SK-N-SH (cell line): ENCODE data around the gene PAM. TPM values are rescaled to one million over a fixed set of nuclear protein-coding genes. Genes with fewer than 3 reads are reported as not detected.
"Not testable (repeated sequence)": the region's sequence is repeated elsewhere in the genome, so short reads cannot be mapped to it uniquely, and the experiment has no call there.

ENCODE experiments used
- CTCF ChIA-PET: fragments of 300-600, 350-600 bp; formaldehyde crosslinking; extraction: SDS; loops from one replicate; lab custom pipeline; 2021; lab: Yijun Ruan, JAX
- POLR2A ChIA-PET: fragments of 350-600 bp; sonication (Branson Sonifier 250); formaldehyde crosslinking; extraction: SDS; loops from one replicate; lab custom pipeline; 2020; ENCODE audit warnings: antibody characterized with exemption, inconsistent platforms; lab: Yijun Ruan, JAX
- DNase-seq: peaks from one replicate; pipeline ENCODE4 v3.0.0; 2012
- H2AFZ ChIP-seq: fragments of 200-600 bp; sonication (generic); 2 replicates; pipeline ENCODE4 v1.8.1; 2016; ENCODE audit warnings: antibody characterized with exemption, mild to moderate bottlenecking, low read depth
- H3F3A ChIP-seq: fragments of 200-600 bp; sonication (generic); replicated peaks from 2 replicates; pipeline ENCODE3; 2016; ENCODE audit warnings: antibody characterized with exemption, mild to moderate bottlenecking; ENCODE audit not compliant: insufficient read depth
- H3K27ac ChIP-seq, 2 experiments: fragments of 200-500 bp in 1 of 2; fragments of 200-600 bp in 1 of 2; sonication (Bioruptor generic) in 1 of 2; sonication (generic), shearing (Covaris generic) in 1 of 2; 2 replicates each; pipeline versions ENCODE4 v1.5.1 to v1.6.1; 2014 to 2016; ENCODE audit warnings: low read depth in 2 of 2, inconsistent platforms in 1 of 2, low read length in 1 of 2, mild to moderate bottlenecking in 1 of 2, mixed read lengths in 1 of 2
- H3K27me3 ChIP-seq: fragments of 200-600 bp; sonication (generic), shearing (Covaris generic); 2 replicates; pipeline ENCODE4 v1.6.1; 2016; ENCODE audit warnings: mixed run types; ENCODE audit not compliant: insufficient read depth
- H3K36me3 ChIP-seq, 2 experiments: fragments of 200-500 bp in 1 of 2; fragments of 200-600 bp in 1 of 2; sonication (Bioruptor generic) in 1 of 2; sonication (generic) in 1 of 2; replicated peaks in 1 of 2; 2 replicates each; pipeline versions ENCODE3 to v1.5.1; 2014 to 2016; ENCODE audit warnings: low read length in 1 of 2, mild to moderate bottlenecking in 1 of 2; ENCODE audit not compliant: insufficient read depth in 2 of 2, control insufficient read depth in 1 of 2
- H3K4me1 ChIP-seq, 2 experiments: fragments of 200-500 bp in 1 of 2; fragments of 200-600 bp in 1 of 2; sonication (Bioruptor generic) in 1 of 2; sonication (generic), shearing (Covaris generic) in 1 of 2; 2 replicates each; pipeline versions ENCODE4 v1.5.1 to v1.6.1; 2014 to 2016; ENCODE audit warnings: low read depth in 1 of 2, low read length in 1 of 2, mixed run types in 1 of 2; ENCODE audit not compliant: insufficient read depth in 2 of 2, control insufficient read depth in 1 of 2
- H3K4me2 ChIP-seq: fragments of 200-600 bp; sonication (generic), shearing (Covaris generic); 2 replicates; pipeline ENCODE4 v1.6.1; 2017; ENCODE audit warnings: mixed run types
- H3K4me3 ChIP-seq, 2 experiments: fragments of 200-500 bp in 1 of 2; fragments of 200-600 bp in 1 of 2; sonication (Bioruptor generic) in 1 of 2; sonication (generic), shearing (Covaris generic) in 1 of 2; 2 replicates each; pipeline versions ENCODE4 v1.5.1 to v1.8.1; 2014 to 2016; ENCODE audit warnings: low read depth in 2 of 2, inconsistent platforms in 1 of 2, low read length in 1 of 2, mild to moderate bottlenecking in 1 of 2, mixed read lengths in 1 of 2, moderate library complexity in 1 of 2
- H3K79me2 ChIP-seq: fragments of 200-600 bp; sonication (generic); 2 replicates; pipeline ENCODE4 v1.8.1; 2017; ENCODE audit warnings: mild to moderate bottlenecking; ENCODE audit not compliant: insufficient read depth
- H3K9ac ChIP-seq: fragments of 200-600 bp; sonication (generic); 2 replicates; pipeline ENCODE4 v1.6.1; 2017; ENCODE audit warnings: mixed run types
- H3K9me2 ChIP-seq: fragments of 200-600 bp; sonication (generic); 2 replicates; pipeline ENCODE4 v1.6.1; 2017; ENCODE audit warnings: mixed run types
- H3K9me3 ChIP-seq: fragments of 200-600 bp; sonication (generic); 2 replicates; pipeline ENCODE4 v1.6.1; 2017; ENCODE audit warnings: mixed run types, mild to moderate bottlenecking, moderate library complexity
- H4K20me1 ChIP-seq: fragments of 200-600 bp; sonication (generic); 2 replicates; pipeline ENCODE4 v1.6.1; 2017; ENCODE audit warnings: mild to moderate bottlenecking, mixed run types; ENCODE audit not compliant: insufficient read depth
- CHD2 ChIP-seq: fragments of 150-350 bp; IDR thresholded peaks from 2 replicates; pipeline ENCODE4 v1.6.1; 2018; ENCODE audit warnings: low read length; ENCODE audit not compliant: partially characterized antibody
- ELF1 ChIP-seq: IDR thresholded peaks from 2 replicates; pipeline ENCODE4 v1.4.0; 2012
- EZH2phosphoT487 ChIP-seq: fragments of 200-600 bp; sonication (generic); IDR thresholded peaks from 2 replicates; pipeline ENCODE4 v1.6.1; 2017; ENCODE audit warnings: low read depth, mixed run types, mild to moderate bottlenecking, antibody characterized with exemption, moderate library complexity, borderline replicate concordance
- FOSL2 ChIP-seq: IDR thresholded peaks from 2 replicates; pipeline ENCODE4 v1.4.0; 2012; ENCODE audit warnings: low read depth, mild to moderate bottlenecking, moderate library complexity, borderline replicate concordance
- FOXM1 ChIP-seq: IDR thresholded peaks from 2 replicates; pipeline ENCODE4 v1.4.0; 2012; ENCODE audit warnings: low read depth, mild to moderate bottlenecking
- GATA2 ChIP-seq: sonication (generic); formaldehyde crosslinking; IDR thresholded peaks from 2 replicates; pipeline ENCODE4 v1.5.0; 2020; ENCODE audit warnings: mild to moderate bottlenecking, missing genetic modification reagents
- NFIC ChIP-seq: IDR thresholded peaks from 2 replicates; pipeline ENCODE4 v1.4.0; 2012; ENCODE audit warnings: borderline replicate concordance
- POLR2AphosphoS5 ChIP-seq: IDR thresholded peaks from 2 replicates; pipeline ENCODE4 v1.6.1; 2012; ENCODE audit warnings: low read depth, low read length
- RAD21 ChIP-seq: IDR thresholded peaks from 2 replicates; pipeline ENCODE4 v1.6.1; 2012; ENCODE audit warnings: mild to moderate bottlenecking, low read length
- RCOR1 ChIP-seq: fragments of 150-350 bp; IDR thresholded peaks from 2 replicates; pipeline ENCODE4 v1.6.1; 2017; ENCODE audit warnings: antibody characterized with exemption, low read length
- SMC3 ChIP-seq: IDR thresholded peaks from 2 replicates; pipeline ENCODE4 v1.6.1; 2012; ENCODE audit warnings: low read depth, low read length, improper control_type of control experiment
- TAF1 ChIP-seq: IDR thresholded peaks from 2 replicates; pipeline ENCODE4 v1.6.1; 2012; ENCODE audit warnings: low read depth, mild to moderate bottlenecking, low read length, moderate library complexity, borderline replicate concordance
- TEAD4 ChIP-seq: IDR thresholded peaks from 2 replicates; pipeline ENCODE4 v1.4.0; 2012; ENCODE audit warnings: mild to moderate bottlenecking, borderline replicate concordance; ENCODE audit not compliant: insufficient read depth
- WGBS: methylation state at CpG from one replicate; pipeline ENCODE4 v1.1.6; 2017; ENCODE audit warnings: low lambda C conversion rate; 5-methylcytosine and 5-hydroxymethylcytosine counted together
- polyA plus RNA-seq, 3 experiments: library from polyadenylated mRNA; depleted of rRNA; stranded (reverse); fragments of >200 nt; gene quantifications; 2 replicates each; pipeline ENCODE4 v1.2.3, GENCODE V29; 2012
- TF ChIP-seq, protein P1 (sequence below): IDR thresholded peaks from 2 replicates; pipeline ENCODE4 v1.4.0; 2012; ENCODE audit warnings: low read depth, borderline replicate concordance
- TF ChIP-seq, protein P2 (sequence below): fragments of 200-600 bp; sonication (generic); IDR thresholded peaks from 2 replicates; pipeline ENCODE4 v1.6.1; 2017; ENCODE audit warnings: antibody characterized with exemption, mild to moderate bottlenecking, moderate library complexity

Gene PAM
- polyA plus RNA-seq, 1 of the 3 experiments (the other 2 are of a cell fraction): 507 TPM

DNA sequence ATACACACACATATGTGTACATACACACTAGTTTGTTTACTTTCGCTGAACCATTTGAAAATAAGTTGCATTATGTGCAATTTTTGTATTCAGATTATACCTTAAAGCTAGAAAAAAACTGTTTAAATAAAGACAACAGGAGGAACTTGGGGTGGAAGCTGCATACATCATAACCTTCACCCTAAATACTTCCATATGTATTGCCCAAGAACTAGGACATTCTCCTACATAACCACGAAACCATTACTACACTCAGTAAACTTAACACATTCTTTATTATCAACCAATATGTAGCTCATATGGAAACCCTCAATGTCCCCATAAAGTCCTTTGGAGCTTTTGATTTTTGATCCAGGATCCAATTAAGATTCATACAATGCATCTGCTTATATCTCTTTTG lies 281.5 kb downstream of the PAM start (continued):
- TF ChIP-seq, protein P1, sequence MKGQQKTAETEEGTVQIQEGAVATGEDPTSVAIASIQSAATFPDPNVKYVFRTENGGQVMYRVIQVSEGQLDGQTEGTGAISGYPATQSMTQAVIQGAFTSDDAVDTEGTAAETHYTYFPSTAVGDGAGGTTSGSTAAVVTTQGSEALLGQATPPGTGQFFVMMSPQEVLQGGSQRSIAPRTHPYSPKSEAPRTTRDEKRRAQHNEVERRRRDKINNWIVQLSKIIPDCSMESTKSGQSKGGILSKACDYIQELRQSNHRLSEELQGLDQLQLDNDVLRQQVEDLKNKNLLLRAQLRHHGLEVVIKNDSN: no peak
- TF ChIP-seq, all 33 proteins: peak for 0

DNA sequence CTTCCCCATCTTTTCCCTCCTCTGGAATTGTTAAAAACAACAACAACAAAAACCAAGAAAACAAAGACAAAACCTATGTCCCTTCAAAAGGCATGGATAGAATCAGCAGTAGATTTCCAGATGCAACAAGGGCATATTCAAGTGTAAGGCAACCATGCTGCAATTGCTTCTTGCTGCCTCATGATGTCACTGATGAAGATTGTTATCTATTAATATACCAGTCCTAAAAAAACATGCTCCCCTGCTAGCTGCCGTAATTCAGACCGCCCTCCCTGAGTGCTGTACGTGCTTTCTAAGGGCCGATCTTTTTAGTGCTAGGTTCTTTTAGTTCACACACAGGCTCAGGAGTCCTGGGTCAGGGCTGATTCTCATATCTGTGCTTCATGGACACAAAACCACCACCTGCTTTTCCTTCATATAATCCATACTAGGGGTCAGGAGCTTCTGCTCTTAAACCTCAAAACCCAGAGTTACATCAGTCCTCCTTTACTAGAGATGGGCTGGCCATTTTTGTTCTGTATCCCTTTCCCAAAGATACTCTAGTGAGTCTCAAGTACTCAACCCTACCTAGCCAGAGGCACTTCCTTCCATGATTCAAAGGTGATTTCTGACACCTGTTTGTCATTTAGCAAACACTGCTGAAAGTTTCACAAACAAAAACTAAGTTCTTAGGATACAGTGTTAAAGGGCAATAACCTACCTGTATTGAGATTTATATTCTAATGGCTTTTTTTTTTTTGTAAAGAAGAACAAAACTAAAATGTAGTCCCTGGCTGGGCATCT lies 282.8 kb downstream of the PAM start:
- Histone ChIP-seq H3K27ac (no peak overlapping the region), H3F3A (peaks cover 5% of the 10 kb centered on the region)

DNA sequence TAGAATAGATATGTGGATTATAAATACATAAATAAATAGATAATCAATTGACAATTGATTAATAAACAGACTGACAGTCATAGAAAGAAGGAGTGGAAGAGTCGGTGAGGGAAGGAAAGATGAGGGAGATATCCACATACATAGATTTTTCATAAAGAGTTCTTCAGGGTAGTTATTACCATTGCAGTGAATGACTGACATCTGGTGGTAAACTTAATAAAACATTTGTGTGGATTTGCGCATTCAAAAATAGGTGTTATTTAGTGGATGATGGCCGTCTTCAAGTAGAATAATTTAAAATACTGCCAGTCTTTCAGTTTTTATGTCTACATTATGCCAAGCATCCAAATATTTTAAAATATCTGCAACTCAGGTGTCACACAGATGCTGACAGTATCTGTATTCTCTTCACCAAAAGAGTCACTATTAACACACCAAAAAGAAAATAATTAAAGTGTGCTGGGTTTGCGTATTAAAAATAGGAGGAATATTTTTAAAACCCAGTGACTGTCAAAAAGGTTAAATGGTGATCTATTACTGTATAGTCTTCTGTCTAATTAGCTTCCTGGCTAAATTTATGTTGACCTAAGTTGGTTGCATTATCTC lies 286.1 kb downstream of the PAM start:
- TF ChIP-seq TEAD4: no peak
- TF ChIP-seq EZH2phosphoT487: no peak
- TF ChIP-seq RAD21: peak; percentile 90
- TF ChIP-seq RCOR1: no peak
- TF ChIP-seq GATA2: 0 out of 2 replicates have a peak, but pooled peaks have one; percentile 9
- TF ChIP-seq SMC3: peak; percentile 81
- TF ChIP-seq, protein P2, sequence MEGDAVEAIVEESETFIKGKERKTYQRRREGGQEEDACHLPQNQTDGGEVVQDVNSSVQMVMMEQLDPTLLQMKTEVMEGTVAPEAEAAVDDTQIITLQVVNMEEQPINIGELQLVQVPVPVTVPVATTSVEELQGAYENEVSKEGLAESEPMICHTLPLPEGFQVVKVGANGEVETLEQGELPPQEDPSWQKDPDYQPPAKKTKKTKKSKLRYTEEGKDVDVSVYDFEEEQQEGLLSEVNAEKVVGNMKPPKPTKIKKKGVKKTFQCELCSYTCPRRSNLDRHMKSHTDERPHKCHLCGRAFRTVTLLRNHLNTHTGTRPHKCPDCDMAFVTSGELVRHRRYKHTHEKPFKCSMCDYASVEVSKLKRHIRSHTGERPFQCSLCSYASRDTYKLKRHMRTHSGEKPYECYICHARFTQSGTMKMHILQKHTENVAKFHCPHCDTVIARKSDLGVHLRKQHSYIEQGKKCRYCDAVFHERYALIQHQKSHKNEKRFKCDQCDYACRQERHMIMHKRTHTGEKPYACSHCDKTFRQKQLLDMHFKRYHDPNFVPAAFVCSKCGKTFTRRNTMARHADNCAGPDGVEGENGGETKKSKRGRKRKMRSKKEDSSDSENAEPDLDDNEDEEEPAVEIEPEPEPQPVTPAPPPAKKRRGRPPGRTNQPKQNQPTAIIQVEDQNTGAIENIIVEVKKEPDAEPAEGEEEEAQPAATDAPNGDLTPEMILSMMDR: peak; percentile 66
- no peak for TF ChIP-seq FOXM1
- TF ChIP-seq, all 33 proteins: peak for 4
- Histone ChIP-seq H4K20me1 (no peaks in the 10 kb centered on the region), H3K4me2 (no peak overlapping the region), H3K9ac (no peak overlapping the region), H3K4me3 (no peak overlapping the region), H3K79me2 (no peaks in the 10 kb centered on the region), H3K9me3 (no peaks in the 10 kb centered on the region), H3K27me3 (no peaks in the 10 kb centered on the region), H3K4me1 (no peaks in the 10 kb centered on the region), H2AFZ (no peak overlapping the region; the same call in 1 of the 2 replicates), H3F3A (peaks cover 5% of the 10 kb centered on the region), H3K36me3 (no peaks in the 10 kb centered on the region), H3K27ac (no peak overlapping the region), H3K9me2 (no peaks in the 10 kb centered on the region)
- POLR2A ChIA-PET: no interaction called here
- 38% methylated on average over 4 of the region's 4 CpGs for WGBS
- peak; percentile 48 for DNase-seq
- CTCF ChIA-PET: interaction anchor here (0.5 to 4.2 kb wide), 14 partner anchors 10 to 504 kb away, joined by 3 to 37 read pairs (median 4); partner anchors contain the start of genes GIN1 and PPIP5K2

More for the DNA sequence above, 282.8 kb downstream of the PAM start:
- CTCF ChIA-PET: no interaction called here
- Histone ChIP-seq H3K4me3 (no peak overlapping the region), H3K79me2 (no peaks in the 10 kb centered on the region), H3K4me1 (no peaks in the 10 kb centered on the region), H2AFZ (no peak overlapping the region), H3K9ac (no peak overlapping the region), H3K36me3 (peaks cover 5 to 12% of the 10 kb centered on the region in 2 experiments)
- TF ChIP-seq TAF1 (no peak), NFIC (no peak), CHD2 (no peak), ELF1 (no peak), POLR2AphosphoS5 (no peak), FOSL2 (no peak)
- TF ChIP-seq, all 33 proteins: peak for 0
- H3K27me3 ChIP-seq: no peaks in the 10 kb centered on the region
- POLR2A ChIA-PET: no interaction called here
- no peaks in the 10 kb centered on the region for H3K9me2 ChIP-seq
- H3K9me3 ChIP-seq: no peaks in the 10 kb centered on the region
- DNase-seq: no peak
- WGBS: 92% methylated on average over 4 of the region's 4 CpGs
- H3K4me2 ChIP-seq: no peak overlapping the region
- H4K20me1 ChIP-seq: no peaks in the 10 kb centered on the region

DNA sequence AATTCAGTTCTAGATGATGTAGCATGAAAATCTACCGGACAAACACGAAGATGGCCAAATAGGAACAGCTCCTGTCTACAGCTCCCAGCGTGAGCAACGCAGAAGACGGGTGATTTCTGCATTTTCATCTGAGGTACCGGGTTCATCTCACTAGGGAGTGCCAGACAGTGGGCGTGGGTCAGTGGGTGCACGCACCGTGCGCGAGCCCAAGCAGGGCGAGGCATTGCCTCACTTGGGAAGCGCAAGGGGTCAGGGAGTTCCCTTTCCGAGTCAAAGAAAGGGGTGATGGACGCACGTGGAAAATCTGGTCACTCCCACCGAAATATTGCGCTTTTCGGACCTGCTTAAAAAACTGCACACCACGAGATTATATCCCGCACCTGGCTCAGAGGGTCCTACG lies 291.6 kb downstream of the PAM start:
- H3K4me3 ChIP-seq, H3K9ac ChIP-seq, H3K4me2 ChIP-seq, H3F3A ChIP-seq, H3K4me1 ChIP-seq, H4K20me1 ChIP-seq, H2AFZ ChIP-seq, DNase-seq, H3K9me3 ChIP-seq, H3K36me3 ChIP-seq, H3K79me2 ChIP-seq, H3K9me2 ChIP-seq, H3K27me3 ChIP-seq, H3K27ac ChIP-seq, POLR2A ChIA-PET: not testable (repeated sequence)
- WGBS: 79% methylated on average over 8 of the region's 22 CpGs
- CTCF ChIA-PET: interaction anchor here (0.6 kb wide), 1 partner anchor 429 kb away, joined by 3 read pairs; no protein-coding TSS in a partner anchor
